T47D (cell line): ENCODE measurements around the gene ZNF408.

Experiments
- DNase-seq, 2 experiments: peaks; one replicate each; pipeline versions ENCODE4 v3.0.0 to v3.0.0-alpha.2; 2011 to 2012; ENCODE audit warnings: low read depth in 1 of 2, low spot score in 1 of 2
- JUND ChIP-seq: IDR thresholded peaks from 2 replicates; pipeline ENCODE4 v1.6.1; 2012; ENCODE audit warnings: low read depth
- in situ Hi-C: cut with HindIII; loops from 2 replicates; pipeline ENCODE4 v1.10.0; 2016; ENCODE audit warnings: low sequenced_read_pairs, low pct_unique_long_range_greater_than_20kb

The ZNF408 gene

DNA sequence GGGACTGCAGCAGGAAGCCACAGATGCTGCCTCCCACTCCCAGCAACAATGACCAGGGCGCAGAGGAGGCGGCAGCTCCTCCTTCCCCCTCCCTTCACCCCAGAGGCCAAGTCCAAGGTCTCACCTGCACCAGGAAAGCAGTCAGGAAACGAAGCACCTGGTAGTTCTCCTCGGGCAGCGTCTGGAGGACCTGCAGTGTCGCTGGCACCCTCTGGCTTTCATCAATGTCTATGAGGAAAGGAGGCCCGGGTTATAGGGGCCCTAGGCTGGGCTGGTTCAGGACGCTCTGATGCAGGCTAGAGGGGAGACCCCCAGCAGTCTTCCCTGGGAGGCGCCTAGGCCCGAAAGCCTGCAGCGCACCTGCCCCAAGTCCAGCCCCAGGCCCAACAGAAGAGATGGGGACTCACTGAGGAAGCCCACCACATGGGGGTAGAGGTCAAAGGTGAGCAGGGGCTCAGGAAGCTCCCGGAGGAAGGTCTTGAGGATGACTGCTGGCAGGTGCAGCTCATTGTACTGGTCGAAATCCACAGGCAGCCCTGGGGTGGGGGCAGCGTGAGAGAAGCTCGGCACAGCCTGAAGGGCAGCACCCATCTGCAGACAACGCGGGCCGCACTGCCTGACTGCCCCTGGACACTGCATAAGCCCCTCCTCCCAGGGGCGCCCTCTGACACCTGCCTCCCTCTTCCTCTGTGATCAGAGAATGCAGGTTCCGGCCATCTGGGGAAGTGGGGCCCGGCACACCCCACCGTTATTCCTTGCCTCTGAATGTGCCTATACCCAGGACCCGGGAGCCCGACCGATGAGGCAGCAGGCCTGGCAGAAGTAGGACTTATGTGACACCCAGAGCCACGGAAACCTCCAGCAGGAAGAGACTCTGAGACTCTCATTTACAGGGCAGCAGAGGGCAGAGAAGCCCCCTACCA, 21.3 kb upstream of the ZNF408 start:
- no peak for DNase-seq
- in situ Hi-C loops, result no loop called here
- no peak for TF ChIP-seq JUND

DNA sequence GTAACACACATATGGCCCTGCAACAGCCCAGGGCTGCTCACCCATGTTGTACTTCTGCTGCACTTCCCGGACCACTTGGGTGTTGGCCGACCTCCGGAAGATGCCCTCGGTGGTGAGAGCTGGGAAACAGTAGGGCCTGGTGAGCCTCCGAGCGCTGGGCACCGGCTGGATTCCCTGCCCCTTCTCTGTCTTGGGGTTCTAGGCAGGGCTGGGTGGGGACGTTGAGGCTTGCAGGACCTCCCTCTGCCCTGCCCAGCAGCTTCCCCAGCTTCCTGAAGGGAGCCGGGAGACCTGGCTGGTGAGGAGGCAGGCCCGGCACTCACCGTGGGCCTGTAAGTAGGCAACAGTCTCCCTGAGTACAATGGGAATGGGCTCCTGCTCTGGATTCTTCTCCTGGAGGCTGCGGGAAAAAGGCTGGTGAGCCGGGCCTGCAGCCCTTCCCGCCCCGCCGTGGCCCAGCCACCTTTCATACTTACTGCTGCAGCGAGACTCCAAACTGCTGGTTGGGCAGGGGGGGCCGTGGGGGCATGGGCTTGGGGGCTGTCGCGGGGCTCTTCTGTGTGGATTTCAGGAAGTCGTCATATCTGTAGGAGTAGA, 20.6 kb upstream of the ZNF408 start:
- in situ Hi-C loops, result no loop called here
- TF ChIP-seq JUND, result no peak

DNA sequence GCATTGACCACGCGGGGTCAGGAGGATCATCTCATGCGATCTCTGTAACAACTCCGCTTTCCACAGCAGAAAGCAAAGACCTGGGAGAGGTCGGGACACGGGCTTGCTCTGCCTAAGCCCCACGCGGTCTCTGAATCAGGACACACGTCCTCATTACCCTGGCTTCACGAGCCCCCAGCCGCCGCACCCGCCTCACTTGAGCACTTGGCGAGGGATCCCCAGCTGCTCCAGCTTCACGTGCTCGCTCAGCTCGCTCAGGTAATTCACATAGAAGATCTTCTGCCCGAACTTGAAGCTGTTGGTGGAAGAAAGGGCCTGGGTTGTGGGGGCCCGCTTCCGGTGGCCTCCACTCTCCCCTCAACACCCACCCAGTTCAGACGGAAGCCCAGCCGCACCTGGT, 20.0 kb upstream of the ZNF408 start:
- TF ChIP-seq JUND, result no peak
- no peak for DNase-seq
- in situ Hi-C loops, result no loop called here

More for the DNA sequence above, 20.6 kb upstream of the ZNF408 start:
- DNase-seq, result no peak

DNA sequence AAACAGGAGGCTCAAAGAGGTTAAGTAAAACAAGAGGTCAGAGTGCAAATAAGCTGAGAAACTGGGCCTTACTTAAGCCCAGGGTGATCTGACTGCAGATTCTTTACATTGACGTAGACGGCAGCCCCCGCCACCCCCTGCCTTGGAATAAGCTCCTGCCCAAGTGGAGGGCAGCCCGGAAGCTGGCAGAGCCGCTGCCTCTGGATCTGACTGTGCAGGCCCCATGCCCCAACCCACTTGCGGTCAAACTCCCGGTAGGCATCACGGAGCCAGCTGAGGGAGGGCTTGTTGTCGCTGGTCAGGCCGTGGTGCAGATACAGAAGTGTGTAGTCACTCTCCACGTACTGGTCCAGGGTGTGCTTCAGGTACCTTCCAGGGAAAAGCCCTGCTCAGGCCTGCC, 19.0 kb upstream of the ZNF408 start:
- in situ Hi-C loops, result no loop called here
- TF ChIP-seq JUND, result no peak
- DNase-seq, result no peak

DNA sequence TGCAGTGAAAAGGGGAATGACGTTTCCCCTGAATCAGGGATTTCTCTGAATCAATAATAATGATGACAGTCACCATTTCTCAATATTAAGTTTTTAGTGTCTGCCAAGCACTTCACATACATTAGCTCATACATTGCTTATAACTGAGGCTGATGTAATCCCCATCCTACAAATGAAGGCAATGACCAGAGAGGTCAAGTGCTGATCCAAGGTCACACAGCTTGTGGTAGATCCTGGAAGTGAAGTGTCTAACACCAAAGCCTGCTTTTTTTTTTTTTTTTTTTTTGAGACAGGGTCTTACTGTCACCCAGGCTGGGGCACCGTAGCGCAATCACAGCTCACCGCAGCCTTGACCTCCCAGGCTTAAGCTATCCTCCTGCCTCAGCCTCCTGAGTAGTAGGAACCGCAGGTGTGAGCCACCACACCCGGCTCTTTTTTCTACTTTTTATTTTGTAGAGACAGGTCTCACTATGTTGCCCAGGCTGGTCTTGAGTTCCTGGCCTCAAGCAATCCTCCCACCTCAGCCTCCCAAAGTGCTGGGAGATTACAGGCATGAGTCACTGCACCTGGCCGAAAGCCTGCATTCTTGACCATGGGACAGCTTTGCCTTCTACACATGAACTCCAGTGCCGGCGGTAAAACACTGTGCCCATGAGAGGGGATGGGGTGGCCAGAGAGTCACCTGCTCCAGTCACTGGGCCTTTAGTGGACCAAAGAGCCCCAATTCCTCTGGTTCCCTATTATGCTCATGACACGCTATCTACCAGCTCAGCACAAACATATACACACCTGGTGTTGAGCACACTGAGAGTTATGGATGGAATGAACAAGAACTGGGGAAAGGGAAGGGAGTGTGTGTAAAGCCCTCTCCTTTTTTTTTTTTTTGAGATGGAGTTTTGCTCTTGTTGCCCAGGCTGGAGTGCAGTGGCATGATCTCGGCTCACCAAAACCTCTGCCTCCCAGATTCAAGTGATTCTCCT, 17.8 kb upstream of the ZNF408 start:
- DNase-seq, result no peak
- in situ Hi-C loops, result no loop called here
- TF ChIP-seq JUND, result no peak

DNA sequence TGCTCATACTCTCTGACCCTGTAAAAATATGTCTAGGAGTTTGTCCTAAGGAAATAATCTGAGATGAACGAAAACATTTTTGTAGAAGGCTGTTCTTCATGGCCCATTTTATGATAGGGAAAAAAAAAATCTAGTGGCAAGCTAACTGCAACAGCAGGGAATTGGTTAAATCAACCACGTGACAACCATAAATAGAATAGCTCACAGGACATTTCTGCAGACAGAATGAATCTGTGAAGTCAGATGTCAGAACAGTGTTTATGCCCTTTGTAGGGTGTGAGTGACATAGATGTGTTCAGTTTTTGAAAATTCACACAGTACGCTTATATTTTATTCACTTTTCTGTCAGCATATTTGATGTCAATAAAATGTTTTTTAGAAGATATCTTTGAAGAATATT, 16.5 kb upstream of the ZNF408 start:
- no peak for TF ChIP-seq JUND
- in situ Hi-C loops, result no loop called here
- no peak for DNase-seq

DNA sequence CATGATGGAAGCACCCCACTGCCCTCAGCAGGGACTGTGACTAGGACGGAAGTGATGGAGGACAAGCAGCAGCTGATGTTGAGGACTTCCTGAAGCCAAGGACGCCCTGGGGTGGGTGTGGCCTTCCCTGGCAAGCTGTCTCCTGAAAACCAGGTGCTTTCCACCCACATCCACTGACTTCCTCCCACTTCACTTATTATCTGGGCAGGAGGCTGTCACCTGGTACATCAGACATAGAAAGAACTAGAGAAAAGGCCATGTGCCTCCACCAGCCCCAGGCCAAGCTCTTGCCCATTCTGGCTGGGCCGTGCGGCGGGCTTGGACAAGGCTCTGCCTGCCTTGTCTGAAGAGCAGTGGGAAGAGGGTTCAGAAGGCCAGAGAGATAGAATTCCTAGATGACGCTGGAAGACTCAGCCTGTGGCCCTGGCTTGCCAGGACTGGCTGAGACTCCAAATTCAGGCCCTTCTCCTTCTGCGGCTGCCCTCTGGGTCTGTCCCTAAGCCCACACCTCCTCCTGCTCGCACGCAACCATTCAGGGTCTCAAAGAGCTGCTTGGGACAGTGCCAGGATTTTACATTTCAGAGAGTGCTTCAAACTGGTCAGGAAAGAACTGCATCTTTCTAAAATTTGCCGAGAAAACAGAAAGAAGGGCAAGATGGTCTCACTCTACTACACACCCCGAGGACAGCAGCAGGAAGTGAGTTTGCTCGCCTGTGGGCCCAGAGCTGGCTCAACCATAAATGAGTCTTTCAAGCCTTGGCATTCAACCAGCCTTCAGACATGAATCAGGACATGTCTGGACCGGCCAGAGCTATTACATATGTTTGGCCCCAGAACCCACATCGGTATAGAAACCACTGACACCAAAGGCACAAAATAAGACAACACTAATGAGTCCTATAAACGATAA, 13.7 kb upstream of the ZNF408 start:
- in situ Hi-C loops, result no loop called here
- TF ChIP-seq JUND, result no peak
- DNase-seq, result no peak

DNA sequence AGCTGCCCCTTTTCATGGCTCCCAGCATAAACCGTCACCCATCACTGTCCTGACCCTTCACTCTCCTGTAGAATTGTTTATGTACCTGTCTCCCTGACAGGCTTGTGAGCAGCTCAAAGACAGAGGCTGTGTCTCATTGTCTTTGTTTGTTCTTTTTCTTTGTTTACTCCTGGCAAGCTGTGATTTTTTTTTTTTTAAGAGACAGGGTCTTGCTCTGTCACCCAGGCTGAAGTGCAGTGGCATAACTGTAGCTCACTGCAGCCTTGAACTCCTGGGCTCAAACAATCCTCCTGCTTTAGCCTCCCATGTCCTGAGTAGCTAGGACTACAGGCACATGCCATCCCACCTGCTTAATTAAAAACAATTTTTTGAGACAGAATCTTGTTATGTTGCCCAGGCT, 10.1 kb upstream of the ZNF408 start:
- in situ Hi-C loops, result no loop called here
- DNase-seq, result no peak
- no peak for TF ChIP-seq JUND

DNA sequence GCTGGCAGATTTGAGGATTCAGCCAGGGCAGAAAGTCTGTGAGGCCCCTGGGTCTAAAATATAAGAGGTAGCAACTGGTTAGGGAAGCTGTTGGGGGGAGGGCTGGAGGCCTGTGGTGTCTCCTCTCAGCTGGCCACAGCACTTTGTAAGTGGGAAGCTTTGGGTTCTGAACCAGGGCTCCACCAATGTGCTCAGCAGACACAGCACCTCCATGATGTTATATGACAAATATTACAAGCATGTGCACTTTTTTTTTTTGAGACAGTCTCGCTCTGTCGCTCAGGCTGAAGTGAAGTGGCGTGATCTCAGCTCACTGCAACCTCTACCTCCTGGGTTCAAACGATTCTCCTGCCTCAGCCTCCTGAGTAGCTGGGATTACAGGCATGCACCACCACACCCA, 8.4 kb upstream of the ZNF408 start:
- in situ Hi-C loops, result no loop called here
- DNase-seq, result no peak
- no peak for TF ChIP-seq JUND

DNA sequence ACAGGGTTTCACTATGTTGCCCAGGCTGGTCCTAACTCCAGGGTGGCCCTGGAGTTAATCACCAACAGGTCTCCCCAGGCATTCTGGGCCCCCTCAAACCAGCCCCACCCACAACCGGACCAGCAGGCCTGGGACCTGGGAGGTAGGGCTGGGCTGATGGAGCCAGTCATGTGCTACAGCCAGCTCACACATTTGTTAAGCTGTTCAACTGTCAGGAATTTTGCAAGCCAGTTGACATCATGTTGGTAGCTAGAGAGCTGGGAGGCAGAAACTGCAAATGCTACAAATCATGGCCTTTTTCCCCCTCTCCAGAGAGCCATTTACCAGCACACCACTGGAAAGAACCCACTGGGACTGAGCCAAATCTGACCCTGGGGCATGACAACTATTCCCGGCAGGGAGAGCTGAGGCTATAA, 7.2 kb upstream of the ZNF408 start:
- DNase-seq, result no peak
- in situ Hi-C loops, result no loop called here
- TF ChIP-seq JUND, result no peak

DNA sequence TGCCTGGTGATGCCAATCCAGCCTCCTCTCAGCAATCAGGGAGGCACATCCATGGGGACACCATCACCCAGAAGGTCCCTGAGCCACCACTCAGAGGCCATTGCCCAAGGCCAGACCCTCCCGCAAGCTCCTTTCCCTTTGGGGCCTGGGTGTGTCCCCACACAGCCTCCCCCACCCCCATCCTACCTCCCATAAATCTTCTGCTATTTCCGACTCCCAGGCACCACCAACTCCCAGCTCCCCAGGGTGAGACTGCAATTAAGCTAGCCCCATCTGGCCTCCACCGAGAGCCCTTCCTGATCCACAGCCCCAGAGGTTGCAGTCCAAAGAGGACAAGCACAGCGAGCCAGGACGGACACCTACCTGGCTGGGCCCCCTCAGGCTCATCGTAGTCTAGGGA, 6.8 kb upstream of the ZNF408 start:
- no peak for TF ChIP-seq JUND
- in situ Hi-C loops, result no loop called here
- no peak for DNase-seq

DNA sequence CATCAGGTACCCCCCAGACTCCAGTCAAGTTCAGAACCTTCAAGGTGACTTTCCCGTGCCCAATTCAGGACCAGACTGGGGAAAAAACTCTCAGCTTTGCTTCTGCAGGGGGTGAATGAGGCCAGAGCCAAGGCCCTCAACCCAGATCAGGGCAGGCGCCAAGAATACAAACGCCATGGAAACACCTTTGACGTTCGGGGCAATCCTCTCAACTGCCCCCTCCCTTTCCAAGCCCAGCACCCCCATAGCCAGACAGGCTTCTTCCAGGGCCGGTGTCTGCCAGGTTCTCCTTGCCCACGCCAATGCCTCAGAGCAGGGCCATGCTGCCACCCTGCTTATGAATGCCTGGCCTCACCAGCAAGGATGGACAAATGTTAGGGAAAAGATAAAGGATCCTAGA, 6.2 kb upstream of the ZNF408 start:
- DNase-seq, result no peak
- TF ChIP-seq JUND, result no peak
- in situ Hi-C loops, result no loop called here
